Measurements from ENCODE around the gene LRRC4C. TPM values are rescaled to one million over a fixed set of nuclear protein-coding genes. Genes with fewer than 3 reads are reported as not detected.

Gene LRRC4C
- total RNA-seq, 1 donor from 2014 or later = 1.2 TPM

GRCh38 chr11:41328324-41328723 is 131.1 kb downstream of the LRRC4C start:
- no peak for DNase-seq (ENCODE audit: low spot score)

GRCh38 chr11:41323446-41323845 is 136.0 kb downstream of the LRRC4C start:
- no peak for DNase-seq (ENCODE audit: low spot score)

GRCh38 chr11:41320653-41321052 is 138.8 kb downstream of the LRRC4C start:
- DNase-seq (ENCODE audit: low spot score) = no peak

GRCh38 chr11:41320238-41320637 is 139.2 kb downstream of the LRRC4C start:
- DNase-seq (ENCODE audit: low spot score) = no peak

- DNase-seq (ENCODE audit: low spot score) = no peak
These were observed 140.0 kb downstream of the LRRC4C start for GRCh38 chr11:41319434-41319833.

DNA sequence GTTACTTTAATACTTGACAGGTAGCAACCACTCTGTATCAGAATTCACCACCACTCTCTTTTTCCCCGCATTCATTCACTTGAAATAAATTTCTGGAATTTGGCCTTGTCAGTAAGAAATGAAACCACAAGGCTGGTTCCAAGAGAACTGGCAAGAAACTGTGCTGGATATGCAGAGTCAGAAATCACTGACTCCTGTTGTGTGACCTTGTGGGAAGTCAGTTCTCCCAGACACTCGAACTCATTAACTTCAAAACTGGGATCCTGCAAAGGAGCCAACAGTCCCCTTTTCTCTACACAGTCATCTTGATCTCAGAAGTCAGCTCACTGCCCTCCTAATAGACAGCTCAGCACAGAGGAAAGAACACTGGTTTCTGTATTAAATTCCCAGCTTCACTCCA is 142.7 kb downstream of the LRRC4C start:
- no peak for DNase-seq (ENCODE audit: low spot score)

- DNase-seq (ENCODE audit: low spot score) = no peak
These were observed 146.2 kb downstream of the LRRC4C start for GRCh38 chr11:41313226-41313625.

GRCh38 chr11:41309716-41310115 is 149.7 kb downstream of the LRRC4C start:
- DNase-seq (ENCODE audit: low spot score) = no peak

- DNase-seq (ENCODE audit: low spot score) = no peak
These were observed 150.3 kb downstream of the LRRC4C start for GRCh38 chr11:41309111-41309522.

DNA sequence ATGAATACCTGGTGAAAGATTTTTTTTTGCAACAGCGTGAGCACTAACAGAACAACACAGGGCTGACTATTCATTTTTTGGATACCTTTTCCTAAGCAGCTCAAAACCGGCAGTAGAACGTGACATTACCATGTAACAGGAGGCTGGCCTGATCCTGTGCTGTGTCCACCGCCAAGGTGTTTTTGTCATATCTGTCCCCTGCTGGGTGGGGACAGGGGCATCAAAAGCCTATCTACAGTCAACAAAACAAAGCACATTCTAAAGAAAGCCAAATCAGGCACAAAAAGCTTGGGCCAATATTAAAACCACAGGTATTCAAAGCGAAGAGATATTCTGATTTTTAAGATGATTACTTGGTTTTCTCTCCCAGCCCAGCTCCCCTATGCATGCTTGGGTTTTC is 151.2 kb downstream of the LRRC4C start:
- DNase-seq (ENCODE audit: low spot score) = no peak

- DNase-seq (ENCODE audit: low spot score) = no peak
These were observed 152.0 kb downstream of the LRRC4C start for GRCh38 chr11:41307296-41308080.

DNA sequence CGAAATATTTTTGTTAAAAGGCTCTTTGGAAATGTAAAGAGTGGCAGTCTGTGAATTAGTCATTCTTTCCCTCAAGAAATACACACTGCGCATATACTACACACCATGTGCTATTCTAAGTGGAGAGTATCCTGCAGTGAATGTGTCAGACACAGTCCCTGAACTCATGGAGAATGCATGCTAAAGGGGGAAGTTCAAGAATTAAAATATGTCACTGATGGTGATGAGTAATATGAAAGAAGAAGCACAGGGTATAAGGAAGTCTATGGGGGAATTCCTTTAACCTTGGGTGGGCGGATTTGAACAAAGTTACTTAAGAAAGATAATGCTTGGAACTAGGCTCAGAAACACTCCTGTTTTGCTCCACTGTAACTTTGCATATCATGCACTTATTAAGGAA is 153.0 kb downstream of the LRRC4C start:
- no peak for DNase-seq (ENCODE audit: low spot score)

GRCh38 chr11:41301023-41301422 is 158.4 kb downstream of the LRRC4C start:
- no peak for DNase-seq (ENCODE audit: low spot score)

- no peak for DNase-seq (ENCODE audit: low spot score)
These were observed 170.0 kb downstream of the LRRC4C start for GRCh38 chr11:41289408-41289807.

GRCh38 chr11:41286751-41287150 is 172.7 kb downstream of the LRRC4C start:
- DNase-seq (ENCODE audit: low spot score) = no peak

GRCh38 chr11:41284354-41284753 is 175.1 kb downstream of the LRRC4C start:
- DNase-seq (ENCODE audit: low spot score) = no peak

GRCh38 chr11:41283191-41283930 is 176.1 kb downstream of the LRRC4C start:
- DNase-seq (ENCODE audit: low spot score) = no peak

GRCh38 chr11:41282395-41282794 is 177.1 kb downstream of the LRRC4C start:
- DNase-seq (ENCODE audit: low spot score) = peak; percentile 8

DNA sequence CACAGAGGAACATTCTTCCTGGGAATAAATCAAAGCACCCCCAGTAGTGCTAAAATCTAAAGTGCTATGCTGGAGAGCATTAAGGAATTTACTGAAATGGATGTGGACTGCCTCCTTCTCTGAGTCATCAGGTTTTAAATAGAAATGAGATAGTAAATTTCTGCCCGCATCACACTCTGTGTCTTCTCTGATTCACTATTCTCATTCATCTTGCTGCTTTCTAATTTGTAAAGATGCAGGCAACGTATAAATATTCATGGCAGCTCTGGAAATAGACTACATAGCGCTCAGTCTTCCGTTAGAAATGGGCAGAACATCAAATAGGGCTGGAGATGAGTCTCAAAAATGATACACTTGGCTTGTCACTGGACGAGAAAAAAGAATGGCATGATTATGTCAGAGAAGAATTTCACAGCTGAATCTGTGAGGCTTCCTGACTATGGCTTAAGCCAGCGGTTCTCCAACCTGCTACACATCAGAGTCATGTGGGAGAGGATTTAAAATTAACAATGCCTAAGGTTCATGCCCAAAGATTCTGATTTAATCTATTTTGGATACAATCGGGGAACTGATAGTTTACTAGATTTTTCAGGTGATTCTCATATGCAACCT is 178.2 kb downstream of the LRRC4C start:
- DNase-seq (ENCODE audit: low spot score) = peak; percentile 70

DNA sequence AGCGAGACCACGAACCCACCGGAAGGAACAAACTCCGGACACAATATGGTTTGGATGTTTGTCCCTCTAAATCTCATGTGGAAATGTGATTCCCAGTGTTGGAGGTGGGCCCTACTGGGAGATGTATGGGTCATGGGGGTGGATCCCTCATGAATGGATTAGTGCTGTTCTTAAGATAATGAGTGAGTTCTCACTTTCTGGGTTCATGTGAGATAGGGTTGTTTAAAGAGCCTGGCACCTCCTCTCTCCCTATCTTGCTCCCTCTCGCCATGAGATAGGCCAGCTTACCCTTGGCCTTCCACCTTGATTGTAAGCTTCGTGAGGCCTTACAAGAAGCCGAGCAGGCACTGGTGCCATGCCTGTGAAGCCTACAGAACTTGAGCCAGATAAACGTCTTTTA is 184.6 kb downstream of the LRRC4C start:
- DNase-seq (ENCODE audit: low spot score) = no peak

DNA sequence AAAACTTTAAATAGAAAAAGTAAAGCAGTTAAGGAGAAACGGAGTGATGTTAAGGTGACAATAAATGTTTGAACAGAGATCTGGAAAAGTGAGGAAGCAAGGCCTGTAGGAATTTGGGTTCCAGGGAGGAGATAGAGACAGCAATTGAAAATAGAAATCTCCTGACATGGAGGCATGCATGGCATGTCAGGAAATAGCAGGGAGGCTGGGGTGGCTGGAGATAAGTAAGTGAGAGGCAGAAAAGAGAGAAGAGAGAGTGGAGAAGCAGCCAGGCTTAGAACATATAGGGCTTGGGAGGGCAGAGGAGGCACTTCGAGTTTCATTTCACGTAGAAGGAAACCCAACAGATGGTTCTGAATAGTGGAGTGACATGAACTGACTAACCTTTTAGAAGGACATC is 185.5 kb downstream of the LRRC4C start:
- DNase-seq (ENCODE audit: low spot score) = no peak

DNA sequence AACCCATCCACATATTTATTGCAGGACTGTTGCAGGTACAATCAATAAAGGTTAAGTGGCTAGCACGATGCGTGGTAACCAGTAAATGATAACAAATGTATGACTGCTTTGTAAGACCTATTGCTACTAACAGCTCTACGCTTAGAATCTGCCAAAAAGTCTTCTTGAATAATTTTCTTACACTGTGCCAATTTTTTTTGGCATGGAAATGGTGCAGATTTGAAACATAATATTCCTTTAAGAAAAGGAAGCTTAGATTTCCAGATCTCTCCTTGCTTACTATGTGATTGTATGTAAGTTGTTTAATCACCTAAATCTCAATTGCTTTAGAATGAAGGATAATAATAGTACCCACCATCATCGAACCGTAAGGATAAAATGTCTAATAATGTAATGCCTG is 192.0 kb downstream of the LRRC4C start:
- peak; percentile 5 for DNase-seq (ENCODE audit: low spot score)

DNA sequence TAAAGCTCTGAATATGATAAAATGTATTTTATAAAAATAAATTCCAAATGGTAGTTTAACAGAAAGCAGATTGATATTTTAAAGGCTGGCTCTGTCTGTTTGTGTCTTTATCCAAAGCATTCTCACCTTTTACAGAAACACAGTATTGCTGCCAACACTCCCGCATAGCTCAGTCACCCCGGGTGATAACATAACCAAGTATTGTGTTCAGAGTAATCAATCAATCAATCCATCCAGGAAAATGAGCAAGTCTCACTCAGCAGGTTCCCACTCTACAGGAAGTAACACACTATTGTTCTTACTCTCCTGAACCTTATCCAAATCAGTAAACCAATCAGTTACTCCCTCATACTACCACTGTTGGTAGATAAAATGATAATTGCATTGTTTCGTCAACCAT is 203.4 kb downstream of the LRRC4C start:
- DNase-seq (ENCODE audit: low spot score) = no peak

Data from umbilical cord (tissue), 2 donors.